Peyer's patch (tissue), 4 donors: ENCODE results near the gene CCDC63.

ENCODE experiments used
- CTCF ChIP-seq, 6 experiments: fragments of 450-650 bp in 4 of 6; fragments of 200-600 bp in 2 of 6; sonication (generic) in 1 of 6; IDR thresholded peaks; one replicate each; pipeline ENCODE4 v1.5.1; 2017 to 2019; ENCODE audit warnings: antibody characterized with exemption in 6 of 6, mild to moderate bottlenecking in 3 of 6, moderate library complexity in 1 of 6
- POLR2A ChIP-seq, 2 donors: fragments of 450-650 bp; IDR thresholded peaks; one replicate each; pipeline ENCODE4 v1.5.1; 2017; ENCODE audit warnings: antibody characterized with exemption in 2 of 2, mild to moderate bottlenecking in 2 of 2, moderate library complexity in 2 of 2

- no peak for TF ChIP-seq CTCF (IDR thresholded peaks at IDR 0.05)
- TF ChIP-seq POLR2A (IDR thresholded peaks at IDR 0.05): no peak
Observed at GRCh38 chr12:110888256-110888991, 41.6 kb downstream of the CCDC63 start.
